22Rv1 (cell line): ENCODE results near the gene LTF.

Experiments
- ZFX ChIP-seq: fragments of 450-650 bp; IDR thresholded peaks from 2 replicates; pipeline ENCODE4 v1.6.1; 2017; ENCODE audit warnings: antibody characterized with exemption, borderline replicate concordance
- TF ChIP-seq, protein P1 (sequence below): fragments of 450-650 bp; IDR thresholded peaks from 2 replicates; pipeline ENCODE4 v1.5.1; 2017; ENCODE audit warnings: mild to moderate bottlenecking

GRCh38 chr3:46389306-46389705 is 75.4 kb downstream of the LTF start:
- TF ChIP-seq, protein P1, sequence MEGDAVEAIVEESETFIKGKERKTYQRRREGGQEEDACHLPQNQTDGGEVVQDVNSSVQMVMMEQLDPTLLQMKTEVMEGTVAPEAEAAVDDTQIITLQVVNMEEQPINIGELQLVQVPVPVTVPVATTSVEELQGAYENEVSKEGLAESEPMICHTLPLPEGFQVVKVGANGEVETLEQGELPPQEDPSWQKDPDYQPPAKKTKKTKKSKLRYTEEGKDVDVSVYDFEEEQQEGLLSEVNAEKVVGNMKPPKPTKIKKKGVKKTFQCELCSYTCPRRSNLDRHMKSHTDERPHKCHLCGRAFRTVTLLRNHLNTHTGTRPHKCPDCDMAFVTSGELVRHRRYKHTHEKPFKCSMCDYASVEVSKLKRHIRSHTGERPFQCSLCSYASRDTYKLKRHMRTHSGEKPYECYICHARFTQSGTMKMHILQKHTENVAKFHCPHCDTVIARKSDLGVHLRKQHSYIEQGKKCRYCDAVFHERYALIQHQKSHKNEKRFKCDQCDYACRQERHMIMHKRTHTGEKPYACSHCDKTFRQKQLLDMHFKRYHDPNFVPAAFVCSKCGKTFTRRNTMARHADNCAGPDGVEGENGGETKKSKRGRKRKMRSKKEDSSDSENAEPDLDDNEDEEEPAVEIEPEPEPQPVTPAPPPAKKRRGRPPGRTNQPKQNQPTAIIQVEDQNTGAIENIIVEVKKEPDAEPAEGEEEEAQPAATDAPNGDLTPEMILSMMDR: no peak
- no peak for TF ChIP-seq ZFX
